Measurements from ENCODE around the gene KCTD19. TPM values are rescaled to one million over a fixed set of nuclear protein-coding genes. Genes with fewer than 3 reads are reported as not detected.

Gene KCTD19
- polyA plus RNA-seq, 1 experiment = 0.06 TPM

- TF ChIP-seq, protein P1, sequence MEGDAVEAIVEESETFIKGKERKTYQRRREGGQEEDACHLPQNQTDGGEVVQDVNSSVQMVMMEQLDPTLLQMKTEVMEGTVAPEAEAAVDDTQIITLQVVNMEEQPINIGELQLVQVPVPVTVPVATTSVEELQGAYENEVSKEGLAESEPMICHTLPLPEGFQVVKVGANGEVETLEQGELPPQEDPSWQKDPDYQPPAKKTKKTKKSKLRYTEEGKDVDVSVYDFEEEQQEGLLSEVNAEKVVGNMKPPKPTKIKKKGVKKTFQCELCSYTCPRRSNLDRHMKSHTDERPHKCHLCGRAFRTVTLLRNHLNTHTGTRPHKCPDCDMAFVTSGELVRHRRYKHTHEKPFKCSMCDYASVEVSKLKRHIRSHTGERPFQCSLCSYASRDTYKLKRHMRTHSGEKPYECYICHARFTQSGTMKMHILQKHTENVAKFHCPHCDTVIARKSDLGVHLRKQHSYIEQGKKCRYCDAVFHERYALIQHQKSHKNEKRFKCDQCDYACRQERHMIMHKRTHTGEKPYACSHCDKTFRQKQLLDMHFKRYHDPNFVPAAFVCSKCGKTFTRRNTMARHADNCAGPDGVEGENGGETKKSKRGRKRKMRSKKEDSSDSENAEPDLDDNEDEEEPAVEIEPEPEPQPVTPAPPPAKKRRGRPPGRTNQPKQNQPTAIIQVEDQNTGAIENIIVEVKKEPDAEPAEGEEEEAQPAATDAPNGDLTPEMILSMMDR (IDR thresholded peaks at IDR 0.05; ENCODE audit: insufficient read depth, low read depth, low read length) = no peak
- no peak overlapping the region for H3K4me3 ChIP-seq (ENCODE audit: low read depth, low read length)
- no peaks in the 10 kb centered on the region for H3K27me3 ChIP-seq (ENCODE audit: control insufficient read depth, insufficient read depth, low read length)
- CTCF ChIA-PET = interaction anchor here (0.7 to 5.2 kb wide), 4 partner anchors 11 to 32 kb away, joined by 3 to 39 read pairs (median 11); partner anchors contain the start of genes KCTD19 and LRRC36
- DNase-seq (ENCODE audit: low read depth) = no peak
- H3K36me3 ChIP-seq (ENCODE audit: control insufficient read depth, insufficient read depth, low read length) = no peaks in the 10 kb centered on the region
- POLR2A ChIA-PET = no interaction called here
Observed at GRCh38 chr16:67294171-67294757, 32.3 kb downstream of the KCTD19 start.

DNA sequence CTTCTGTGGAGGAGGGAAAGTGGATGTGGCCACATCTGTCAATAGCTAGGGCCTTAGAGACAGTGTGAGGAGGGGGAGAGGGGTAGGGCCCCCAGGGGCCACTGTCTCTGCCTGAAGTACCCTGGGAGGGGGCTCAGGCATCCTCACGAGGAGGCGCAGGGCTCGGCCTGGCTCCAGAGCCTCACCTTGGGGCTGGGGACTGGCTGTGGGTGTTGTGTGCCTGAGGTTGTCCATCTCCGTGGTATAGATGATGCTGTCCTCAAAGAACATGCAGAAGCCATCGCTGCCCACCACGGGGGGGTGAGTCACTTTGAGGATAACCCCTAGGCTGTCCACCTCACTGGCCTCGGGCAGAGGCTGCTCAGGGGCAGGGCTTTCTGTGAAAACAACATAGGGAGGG lies 35.1 kb downstream of the KCTD19 start:
- H3K4me3 ChIP-seq (ENCODE audit: low read depth, low read length) = no peak overlapping the region
- DNase-seq (ENCODE audit: low read depth) = no peak
- TF ChIP-seq, protein P1 (IDR thresholded peaks at IDR 0.05; ENCODE audit: insufficient read depth, low read depth, low read length) = no peak
- no peaks in the 10 kb centered on the region for H3K27me3 ChIP-seq (ENCODE audit: control insufficient read depth, insufficient read depth, low read length)
- peaks cover 1% of the 10 kb centered on the region for H3K36me3 ChIP-seq (ENCODE audit: control insufficient read depth, insufficient read depth, low read length)
- POLR2A ChIA-PET = no interaction called here
- CTCF ChIA-PET = interaction anchor here (0.8 kb wide), 1 partner anchor 31 kb away, joined by 4 read pairs; no protein-coding TSS in a partner anchor

DNA sequence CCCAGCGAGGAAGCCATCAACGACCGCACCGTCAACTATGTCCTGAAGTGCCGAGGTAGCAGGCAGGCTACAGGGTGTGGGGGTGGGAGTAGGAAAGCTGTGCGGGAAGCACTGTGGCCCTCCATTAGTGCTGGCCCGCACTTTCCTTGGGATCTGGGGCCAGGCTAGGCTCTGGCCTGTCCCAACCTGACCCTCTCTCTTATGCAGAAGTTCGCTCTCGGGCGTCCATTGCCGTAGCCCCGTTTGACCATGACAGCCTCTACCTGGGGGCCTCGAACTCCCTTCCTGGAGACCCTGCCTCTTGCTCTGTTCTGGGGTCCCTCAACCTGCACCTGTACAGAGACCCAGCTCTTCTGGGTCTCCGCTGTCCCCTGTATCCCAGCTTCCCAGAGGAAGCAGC lies 38.6 kb downstream of the KCTD19 start:
- DNase-seq (ENCODE audit: low read depth) = no peak
- Histone ChIP-seq H3K36me3 (ENCODE audit: control insufficient read depth, insufficient read depth, low read length) (peaks cover 1% of the 10 kb centered on the region), H3K4me3 (ENCODE audit: low read depth, low read length) (no peak overlapping the region), H3K27me3 (ENCODE audit: control insufficient read depth, insufficient read depth, low read length) (no peaks in the 10 kb centered on the region)
- TF ChIP-seq, protein P1 (IDR thresholded peaks at IDR 0.05; ENCODE audit: insufficient read depth, low read depth, low read length) = no peak
- ChIA-PET POLR2A (no interaction called here), CTCF (interaction anchor here (1.6 kb wide), 1 partner anchor 27 kb away, joined by 4 read pairs; no protein-coding TSS in a partner anchor)

DNA sequence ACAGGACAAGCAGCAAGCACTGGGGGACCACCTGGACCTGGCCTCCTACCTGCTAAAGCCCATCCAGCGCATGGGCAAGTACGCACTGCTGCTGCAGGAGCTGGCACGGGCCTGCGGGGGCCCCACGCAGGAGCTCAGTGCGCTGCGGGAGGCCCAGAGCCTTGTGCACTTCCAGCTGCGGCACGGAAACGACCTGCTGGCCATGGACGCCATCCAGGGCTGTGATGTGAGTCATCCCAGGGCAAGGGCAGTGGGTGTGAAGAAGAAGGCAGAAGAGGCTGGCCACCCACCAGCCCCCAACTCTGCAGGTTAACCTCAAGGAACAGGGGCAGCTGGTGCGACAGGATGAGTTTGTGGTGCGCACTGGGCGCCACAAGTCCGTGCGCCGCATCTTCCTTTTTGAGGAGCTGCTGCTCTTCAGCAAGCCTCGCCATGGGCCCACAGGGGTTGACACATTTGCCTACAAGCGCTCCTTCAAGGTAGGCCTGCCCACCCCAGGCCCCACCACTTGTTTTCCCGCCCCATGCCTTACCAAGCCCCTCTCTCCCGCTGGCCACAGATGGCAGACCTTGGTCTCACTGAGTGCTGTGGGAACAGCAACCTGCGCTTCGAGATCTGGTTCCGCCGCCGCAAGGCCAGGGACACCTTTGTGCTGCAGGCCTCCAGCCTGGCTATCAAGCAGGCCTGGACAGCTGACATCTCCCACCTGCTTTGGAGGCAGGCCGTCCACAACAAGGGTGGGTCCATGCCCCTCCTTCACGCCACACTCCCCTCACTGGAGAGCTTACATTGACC lies 39.9 kb downstream of the KCTD19 start:
- no peak overlapping the region for H3K4me3 ChIP-seq (ENCODE audit: low read depth, low read length)
- ChIA-PET POLR2A (no interaction called here), CTCF (interaction anchor here (0.5 to 3.1 kb wide), 5 partner anchors 18 to 47 kb away, joined by 3 to 29 read pairs (median 3); partner anchors contain the start of gene SLC9A5)
- H3K27me3 ChIP-seq (ENCODE audit: control insufficient read depth, insufficient read depth, low read length) = no peaks in the 10 kb centered on the region
- TF ChIP-seq, protein P1 (IDR thresholded peaks at IDR 0.05; ENCODE audit: insufficient read depth, low read depth, low read length) = no peak
- no peak for DNase-seq (ENCODE audit: low read depth)
- H3K36me3 ChIP-seq (ENCODE audit: control insufficient read depth, insufficient read depth, low read length) = peaks cover 1% of the 10 kb centered on the region
